GM18870 (cell line): ENCODE measurements around the gene UBA7.

ENCODE experiments used
- ATAC-seq: cut with Tn5 transposase; IDR thresholded peaks from one replicate; pipeline ENCODE4 v1.9.1; 2021; ENCODE audit warnings: moderate library complexity; ENCODE audit not compliant: unreplicated experiment

UBA7 gene

GRCh38 chr3:49805897-49806701, 7.7 kb downstream of the UBA7 start:
- no peak for ATAC-seq

GRCh38 chr3:49805367-49805782, 8.4 kb downstream of the UBA7 start:
- ATAC-seq = no peak

- no peak for ATAC-seq
Measured at GRCh38 chr3:49804141-49805041, 9.4 kb downstream of the UBA7 start.

- peak; percentile 8 for ATAC-seq
Measured at GRCh38 chr3:49803465-49804140, 10.2 kb downstream of the UBA7 start.

DNA sequence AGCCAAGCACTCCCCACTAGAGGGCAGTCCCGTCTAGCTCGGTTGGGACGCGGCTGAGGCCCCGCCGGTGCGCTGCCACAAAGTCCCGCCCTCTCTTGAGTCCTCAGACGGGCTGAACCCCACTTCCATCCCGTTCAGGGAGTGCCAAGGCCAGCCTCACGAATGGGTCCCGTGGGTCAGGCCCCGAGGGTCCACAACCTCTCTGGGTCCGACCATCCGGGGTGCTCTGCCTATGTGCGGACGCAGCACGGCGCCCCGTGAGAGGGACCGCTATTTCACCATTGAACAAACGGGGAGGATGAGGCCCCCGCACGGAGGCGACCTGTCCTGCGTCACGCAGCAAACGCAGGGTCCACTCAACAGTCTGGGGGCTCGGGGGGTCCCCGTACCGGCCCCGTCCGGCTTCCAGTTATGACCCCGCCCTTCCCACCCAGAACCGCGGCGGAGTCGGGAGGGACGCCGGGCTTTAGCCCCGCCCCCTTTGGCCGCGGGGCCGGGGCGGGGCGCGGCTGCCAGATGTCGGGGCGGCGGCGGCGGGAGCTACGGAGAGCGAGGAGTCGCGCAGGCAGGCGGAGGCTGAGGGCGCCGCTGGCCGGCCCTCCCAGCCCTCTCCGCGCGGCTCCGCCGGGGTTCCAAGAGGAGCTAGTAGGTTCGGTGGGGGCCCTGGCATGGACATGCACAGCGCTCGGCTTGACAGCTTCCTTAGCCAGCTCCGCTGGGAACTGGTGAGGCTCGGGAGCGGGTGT, 10.9 kb downstream of the UBA7 start, which contains the start of gene INKA1:
Gene INKA1, plus strand, starts transcription at position 543 of the 746 bp plus-strand sequence. Its CDS starts 132 bp downstream, at position 675.
- peak; percentile 37 for ATAC-seq

- no peak for ATAC-seq
Measured at GRCh38 chr3:49801160-49801559, 12.6 kb downstream of the UBA7 start.

DNA sequence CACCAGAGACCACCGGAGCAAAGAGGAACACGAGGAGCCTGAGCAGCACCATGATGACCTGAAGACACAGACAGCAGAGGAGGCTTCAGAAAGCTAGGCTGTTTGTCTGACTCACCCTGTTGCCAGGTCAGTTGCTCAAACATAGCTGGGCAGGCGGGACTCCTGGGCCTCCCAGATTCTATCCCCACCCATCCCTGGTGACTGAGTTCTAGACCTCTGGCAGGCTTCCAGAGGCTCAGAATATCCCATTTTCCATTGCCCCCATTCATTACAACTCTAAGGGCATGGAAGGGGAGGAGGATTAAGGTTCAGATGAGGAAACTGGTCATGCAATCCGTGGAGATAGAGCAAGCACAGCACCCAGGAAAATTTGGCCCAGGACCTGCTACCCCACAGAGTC, 14.0 kb downstream of the UBA7 start, which contains the start of gene CDHR4:
Gene CDHR4, minus strand, starts transcription at position 113 of the 400 bp plus-strand sequence. Its CDS starts 61 bp downstream, at position 52.
- ATAC-seq = no peak

DNA sequence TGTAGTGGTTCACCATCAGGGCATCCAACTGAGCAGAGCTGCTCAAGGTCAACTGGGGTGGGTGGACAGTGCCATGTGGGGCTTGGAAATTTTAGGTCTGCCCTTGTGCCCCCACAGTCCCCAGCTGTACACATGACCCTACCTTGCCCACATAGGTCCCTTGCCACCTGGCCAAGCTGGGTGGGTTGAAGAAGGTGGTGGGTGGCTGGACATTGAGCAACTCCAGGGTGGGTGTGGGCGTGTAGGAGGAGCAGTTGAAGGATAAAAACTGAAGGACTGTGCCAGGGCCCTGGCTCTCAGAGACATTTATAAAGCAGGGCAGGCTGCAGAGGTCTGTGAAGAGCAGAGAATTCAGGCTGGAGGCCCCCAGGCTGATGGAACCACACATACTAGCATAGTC, 14.6 kb downstream of the UBA7 start:
- ATAC-seq = no peak

GRCh38 chr3:49794926-49795905, 18.5 kb downstream of the UBA7 start:
- ATAC-seq = no peak

- ATAC-seq = no peak
Measured at GRCh38 chr3:49794431-49794830, 19.3 kb downstream of the UBA7 start.

- no peak for ATAC-seq
Measured at GRCh38 chr3:49793486-49794085, 20.2 kb downstream of the UBA7 start.

DNA sequence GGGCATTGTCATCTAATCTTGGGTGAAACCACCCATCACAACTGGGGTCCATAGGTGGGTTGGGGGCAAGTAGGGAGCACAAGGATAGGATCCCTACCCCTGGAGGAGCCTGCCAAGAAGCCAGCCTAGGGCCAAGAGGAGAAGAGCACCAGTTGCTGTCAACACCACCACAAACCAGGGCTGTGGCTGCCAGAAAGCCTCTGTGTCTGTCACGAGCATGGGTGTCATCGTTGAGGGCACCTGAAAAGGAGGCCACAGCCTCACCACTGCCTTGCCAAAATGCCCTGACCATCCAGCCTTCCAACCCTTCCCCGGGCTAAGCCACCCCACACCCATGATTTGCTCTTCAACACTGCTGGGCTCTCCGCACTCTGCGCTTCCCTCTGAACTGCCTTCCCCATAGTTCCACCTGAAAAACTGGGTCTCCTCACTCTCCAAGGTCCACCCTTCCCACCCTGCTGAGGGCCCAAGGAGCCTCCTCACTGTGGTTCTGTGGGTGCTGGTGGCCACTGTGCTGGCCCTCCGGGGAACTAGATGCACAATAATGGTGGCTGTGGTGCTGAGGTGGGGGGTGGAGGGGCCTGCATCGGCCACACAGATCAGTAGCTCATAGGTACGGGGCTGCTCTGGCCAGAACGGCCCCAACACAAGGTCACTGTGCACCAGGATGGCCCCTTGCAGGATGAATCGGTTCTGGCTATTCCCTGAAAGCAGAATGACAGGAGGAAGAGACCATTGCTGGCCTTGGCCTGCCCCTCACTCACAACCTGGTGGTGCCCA, 21.2 kb downstream of the UBA7 start:
- no peak for ATAC-seq

DNA sequence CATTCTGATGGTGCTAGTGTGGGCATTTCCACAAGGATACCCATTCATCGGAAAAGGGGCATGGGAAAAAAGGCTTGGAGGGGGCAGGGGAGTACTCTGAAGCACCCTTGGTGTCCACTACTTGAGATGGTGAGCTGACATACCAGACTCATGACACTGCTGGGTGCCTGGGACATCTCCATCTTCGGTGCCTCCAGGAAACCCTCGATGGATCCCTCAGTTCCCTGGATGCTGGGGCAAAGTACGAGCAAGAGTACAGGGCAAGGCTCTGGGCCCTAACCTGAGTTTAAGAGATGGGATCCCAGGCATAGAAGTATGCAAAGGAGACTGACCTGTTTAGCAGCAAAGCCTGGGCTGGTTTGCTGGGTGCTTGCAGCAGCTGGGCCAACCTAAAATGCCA, 22.2 kb downstream of the UBA7 start:
- ATAC-seq = no peak

DNA sequence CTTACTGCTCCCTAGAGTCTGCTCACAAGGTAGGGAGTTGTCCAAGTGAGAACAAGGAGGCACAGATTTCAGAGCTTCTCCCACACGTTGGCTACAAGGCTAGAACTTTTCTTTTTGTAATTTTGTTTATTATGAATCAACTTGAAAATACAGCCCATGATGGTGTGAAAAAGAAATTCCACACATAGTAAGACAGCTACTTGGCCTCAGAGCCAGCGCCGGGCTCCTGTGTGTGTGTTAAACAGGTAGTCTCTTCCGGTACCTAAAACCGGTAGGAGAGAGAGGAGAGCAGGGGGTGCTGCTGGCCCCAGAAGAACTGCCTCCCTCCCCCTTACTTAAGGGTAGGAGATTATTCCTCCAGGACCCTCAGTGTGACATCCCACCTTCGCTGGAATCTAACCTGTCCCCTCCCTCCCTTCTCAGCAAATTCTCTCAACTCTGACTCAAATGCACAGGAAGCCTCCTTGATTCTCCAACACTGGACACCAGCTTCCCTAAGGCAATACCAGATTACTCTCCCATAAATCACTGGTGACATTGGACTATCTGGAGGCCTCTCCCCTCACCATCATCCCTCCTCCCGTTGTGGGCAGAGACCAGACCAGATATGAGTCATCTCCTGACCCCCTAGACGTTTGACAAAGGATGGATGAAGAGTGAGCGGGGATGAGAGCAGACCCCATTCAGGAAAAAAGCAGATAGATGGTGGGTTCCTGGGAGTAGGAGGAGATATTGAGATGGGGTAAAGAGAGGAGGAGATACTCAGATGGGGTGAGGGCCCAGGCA, 22.9 kb downstream of the UBA7 start:
- ATAC-seq = no peak

DNA sequence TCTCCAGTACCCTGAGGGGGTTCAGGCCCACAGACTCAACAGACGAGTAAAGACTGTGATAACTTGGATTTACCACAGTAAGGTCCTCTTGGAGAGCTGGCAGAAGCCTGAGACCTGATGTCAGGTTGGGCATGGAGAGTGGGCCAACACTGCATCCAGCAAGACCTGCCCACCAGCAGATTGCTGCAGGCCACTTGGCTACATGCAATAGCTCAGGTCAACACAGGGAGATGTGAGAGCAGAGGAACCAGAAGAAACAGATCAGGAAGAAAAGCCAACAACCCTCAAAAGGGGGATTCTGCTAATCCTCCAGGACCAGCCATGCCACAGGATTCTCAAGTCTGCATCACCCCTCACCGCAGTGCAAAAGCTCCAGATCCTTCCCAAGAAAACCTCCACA, 25.7 kb downstream of the UBA7 start:
- ATAC-seq = no peak

DNA sequence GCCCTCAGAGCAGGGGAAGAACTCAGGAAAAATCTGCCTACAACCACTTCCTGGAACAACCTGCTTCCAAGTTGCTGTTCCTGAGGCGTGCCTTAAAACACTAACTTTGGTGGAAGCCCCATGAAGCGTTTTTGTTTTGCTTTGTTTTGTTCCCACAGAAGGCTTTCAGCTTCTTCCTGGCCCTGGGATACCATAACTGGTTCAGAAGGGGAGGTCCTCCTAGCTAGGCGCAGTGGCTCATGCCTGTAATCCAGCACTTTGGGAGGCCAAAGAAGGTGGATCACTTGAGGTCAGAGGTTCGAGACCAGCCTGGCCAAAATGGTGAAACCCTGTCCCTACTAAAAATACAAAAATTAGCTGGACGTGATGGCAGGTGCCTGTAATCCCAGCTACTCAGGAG, 26.2 kb downstream of the UBA7 start:
- no peak for ATAC-seq

DNA sequence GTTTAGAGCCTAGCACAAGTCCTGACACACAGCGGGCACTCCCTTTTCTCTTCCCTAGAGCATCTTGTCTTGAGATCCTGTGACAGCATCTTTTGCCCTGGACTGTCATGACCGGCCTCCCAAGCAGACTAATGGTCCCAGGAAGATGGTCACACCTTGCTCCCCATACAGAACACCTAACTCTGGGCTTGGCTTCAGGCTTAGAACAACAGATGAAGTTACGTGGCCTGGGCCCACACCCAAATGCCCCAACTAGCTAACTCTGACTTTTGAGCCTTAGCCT, 26.6 kb downstream of the UBA7 start:
- ATAC-seq = no peak
